Thyroid gland (tissue), 4 donors: ENCODE results near the gene ACBD3.

Experiments
- CTCF ChIP-seq, 6 experiments: fragments of 200-600 bp in 3 of 6; fragments of 450-650 bp in 3 of 6; sonication (generic) in 3 of 6; IDR thresholded peaks; one replicate each; pipeline ENCODE4 v1.5.1; 2016 to 2019; ENCODE audit warnings: antibody characterized with exemption in 6 of 6, mild to moderate bottlenecking in 2 of 6, inconsistent platforms in 1 of 6, moderate library complexity in 1 of 6
- POLR2A ChIP-seq, 2 donors: fragments of 450-650 bp; IDR thresholded peaks; one replicate each; pipeline ENCODE4 v1.6.1; 2017; ENCODE audit warnings: antibody characterized with exemption in 2 of 2, mild to moderate bottlenecking in 2 of 2, moderate library complexity in 1 of 2

DNA sequence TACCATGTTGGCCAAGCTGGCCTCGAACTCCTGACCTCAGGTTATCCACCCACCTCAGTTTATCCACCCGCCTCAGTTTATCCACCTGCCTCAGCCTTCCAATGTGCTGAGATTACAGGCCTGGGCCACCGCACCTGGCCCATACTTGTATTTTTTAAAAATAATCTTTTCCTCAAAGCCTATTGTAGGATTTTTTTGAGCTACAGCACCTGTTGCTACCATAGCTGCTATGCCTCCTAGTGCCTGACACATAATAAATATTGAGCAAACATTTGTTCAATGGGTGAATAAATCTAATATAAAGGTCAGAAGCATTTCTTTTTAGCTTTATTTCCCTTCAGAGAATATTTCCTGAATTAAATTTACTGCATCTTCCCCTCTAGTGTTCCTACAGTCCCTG lies 15.7 kb upstream of the ACBD3 start:
- TF ChIP-seq CTCF (IDR thresholded peaks at IDR 0.05) (no peak), POLR2A (IDR thresholded peaks at IDR 0.05) (no peak)
